Endothelial cell of umbilical vein (primary cell): ENCODE data around the gene APC2. TPM values are rescaled to one million over a fixed set of nuclear protein-coding genes. Genes with fewer than 3 reads are reported as not detected.

Source experiments
- BruUV-seq: library from RNA; stranded (reverse); fragments of 400-500 nt; replicated peaks from 2 replicates; lab custom pipeline; 2021; lab: Mats Ljungman, UMichigan
- CTCF ChIA-PET: fragments of 300-600, 350-600 bp; sonication (Branson Sonifier 250); formaldehyde crosslinking; loops from one replicate; lab custom pipeline; 2021; ENCODE audit warnings: antibody characterized with exemption, inconsistent platforms; lab: Charles Lee
- POLR2A ChIA-PET: fragments of 300-600, 350-600 bp; sonication (Branson Sonifier 250); formaldehyde crosslinking; loops from one replicate; lab custom pipeline; 2021; ENCODE audit warnings: antibody characterized with exemption, inconsistent platforms; lab: Charles Lee
- DNase-seq: peaks from one replicate; pipeline ENCODE4 v3.0.0-alpha.2; 2011; ENCODE audit warnings: low read depth, low spot score
- FAIRE-seq: peaks from 2 replicates; lab custom pipeline; 2011; peaks lifted over from hg19 to GRCh38; lab: Jason Lieb, UNC
- H2AFZ ChIP-seq: 2 replicates; pipeline ENCODE4 v1.6.0; 2012; ENCODE audit warnings: low read depth, low read length, control low read depth, inconsistent platforms
- H3K27ac ChIP-seq: 2 replicates; pipeline ENCODE4 v1.5.1; 2011; ENCODE audit warnings: low read depth, mild to moderate bottlenecking, control low read depth, low read length, moderate library complexity; ENCODE audit not compliant: insufficient read depth
- H3K27me3 ChIP-seq, 2 experiments: 2 replicates each; pipeline versions ENCODE4 v1.6.0 to v1.6.1; 2011; ENCODE audit warnings: low read length in 2 of 2, mixed read lengths in 1 of 2; ENCODE audit not compliant: control insufficient read depth in 2 of 2, insufficient read depth in 2 of 2
- H3K36me3 ChIP-seq, 2 experiments: 2 replicates in 1 of 2; 3 replicates in 1 of 2; pipeline ENCODE4 v1.5.1; 2011; ENCODE audit warnings: low read length in 2 of 2, mild to moderate bottlenecking in 1 of 2, moderate library complexity in 1 of 2; ENCODE audit not compliant: control insufficient read depth in 2 of 2, insufficient read depth in 2 of 2; ENCODE audit errors: extremely low read depth in 1 of 2
- H3K4me1 ChIP-seq: 3 replicates; pipeline ENCODE4 v1.5.1; 2011; ENCODE audit warnings: mild to moderate bottlenecking, low read length; ENCODE audit not compliant: control insufficient read depth, insufficient read depth; ENCODE audit errors: extremely low read depth
- H3K4me2 ChIP-seq: 2 replicates; pipeline ENCODE4 v1.6.1; 2011; ENCODE audit warnings: low read length, control low read depth, mixed read lengths; ENCODE audit not compliant: insufficient read depth
- H3K4me3 ChIP-seq, 3 experiments: fragments of 200-600 bp in 1 of 3; sonication (generic), shearing (Covaris generic) in 1 of 3; replicated peaks in 1 of 3; 2 replicates each; pipeline ENCODE4 v1.5.1; 2011 to 2016; ENCODE audit warnings: control low read depth in 3 of 3, low read length in 3 of 3, mild to moderate bottlenecking in 2 of 3, inconsistent platforms in 1 of 3, low read depth in 1 of 3, moderate library complexity in 1 of 3; ENCODE audit not compliant: insufficient read depth in 1 of 3
- H3K79me2 ChIP-seq: 2 replicates; pipeline ENCODE4 v1.6.0; 2012; ENCODE audit warnings: low read length, inconsistent platforms; ENCODE audit not compliant: control insufficient read depth, insufficient read depth
- H3K9ac ChIP-seq: replicated peaks from 2 replicates; pipeline ENCODE3; 2011; ENCODE audit warnings: low read length, control low read depth; ENCODE audit not compliant: insufficient read depth; ENCODE audit errors: extremely low read depth
- H3K9me1 ChIP-seq: replicated peaks from 3 replicates; pipeline ENCODE4 v1.6.0; 2011; ENCODE audit warnings: mild to moderate bottlenecking, low read length; ENCODE audit not compliant: control insufficient read depth, insufficient read depth; ENCODE audit errors: extremely low read depth
- H3K9me3 ChIP-seq: replicated peaks from 2 replicates; pipeline ENCODE4 v1.5.1; 2012; ENCODE audit warnings: low read length, inconsistent platforms; ENCODE audit not compliant: control insufficient read depth, insufficient read depth
- H4K20me1 ChIP-seq: replicated peaks from 2 replicates; pipeline ENCODE3; 2011; ENCODE audit warnings: mild to moderate bottlenecking, low read length; ENCODE audit not compliant: control insufficient read depth, insufficient read depth; ENCODE audit errors: extremely low read depth
- EZH2 ChIP-seq: IDR thresholded peaks from 2 replicates; pipeline ENCODE4 v1.6.1; 2012; ENCODE audit warnings: borderline replicate concordance, low read depth, mild to moderate bottlenecking, moderate library complexity, low read length, inconsistent platforms; ENCODE audit not compliant: severe bottlenecking
- FOS ChIP-seq: IDR thresholded peaks from 2 replicates; pipeline ENCODE4 v1.6.1; 2011; ENCODE audit warnings: mild to moderate bottlenecking, low read length, moderate library complexity, borderline replicate concordance; ENCODE audit not compliant: insufficient read depth
- GATA2 ChIP-seq: IDR thresholded peaks from 2 replicates; pipeline ENCODE4 v1.7.0; 2011; ENCODE audit warnings: low read depth, mild to moderate bottlenecking, moderate library complexity, mixed read lengths, low read length; ENCODE audit not compliant: insufficient read length, insufficient read depth
- JUN ChIP-seq: IDR thresholded peaks from 2 replicates; pipeline ENCODE4 v1.6.1; 2011; ENCODE audit warnings: borderline replicate concordance, low read depth; ENCODE audit not compliant: insufficient read length, insufficient read depth
- POLR2A ChIP-seq: IDR thresholded peaks from 2 replicates; pipeline ENCODE4 v1.6.1; 2012; ENCODE audit warnings: low read depth, mild to moderate bottlenecking, control low read depth, low read length
- POLR2AphosphoS5 ChIP-seq: IDR thresholded peaks from 2 replicates; pipeline ENCODE4 v1.6.1; 2012; ENCODE audit warnings: low read depth, mild to moderate bottlenecking, control low read depth, low read length, moderate library complexity; ENCODE audit not compliant: insufficient read depth
- dilution Hi-C: fragments of 300-500 bp; cut with MboI; formaldehyde crosslinking; loops from one replicate; pipeline ENCODE4 v1.15.0; 2019; ENCODE audit warnings: low sequenced_read_pairs; ENCODE audit not compliant: extremely low pct_ligation_motif_present
- intact Hi-C: fragments of 100-400 bp; cut with micrococcal nuclease; formaldehyde crosslinking; loops from one replicate; pipeline ENCODE4 v1.10.0; 2022
- polyA plus RNA-seq, 4 experiments: library from polyadenylated mRNA; depleted of rRNA in 3 of 4; stranded (reverse) in 3 of 4; unstranded in 1 of 4; fragments of >200 nt; gene quantifications; 2 replicates each; pipeline versions ENCODE4 v1.2.1 to v1.2.3, GENCODE V29; 2011 to 2012; ENCODE audit warnings: missing spikeins in 1 of 4
- total RNA-seq: library from RNA; stranded (reverse); gene quantifications from 2 replicates; pipeline ENCODE4 v1.2.3, GENCODE V29; 2021
- TF ChIP-seq, protein P1 (sequence below), 2 donors: IDR thresholded peaks; 1 replicate in 1 of 2; 2 replicates in 1 of 2; pipeline ENCODE4 v1.5.1; 2011; ENCODE audit warnings: low read length in 2 of 2, mild to moderate bottlenecking in 2 of 2, moderate library complexity in 2 of 2, control low read depth in 1 of 2, inconsistent platforms in 1 of 2, low read depth in 1 of 2; ENCODE audit not compliant: insufficient read depth in 1 of 2; ENCODE audit errors: extremely low read depth in 1 of 2
- TF ChIP-seq, protein P2 (sequence below): IDR thresholded peaks from 2 replicates; pipeline ENCODE4 v1.6.1; 2011; ENCODE audit not compliant: insufficient read depth, insufficient read length

The APC2 gene
- total and polyA plus RNA-seq, 2 donors (not counting 3 experiments of a cell fraction or from before 2014, with no cell fraction given), result 0.01 to 0.04 TPM

DNA sequence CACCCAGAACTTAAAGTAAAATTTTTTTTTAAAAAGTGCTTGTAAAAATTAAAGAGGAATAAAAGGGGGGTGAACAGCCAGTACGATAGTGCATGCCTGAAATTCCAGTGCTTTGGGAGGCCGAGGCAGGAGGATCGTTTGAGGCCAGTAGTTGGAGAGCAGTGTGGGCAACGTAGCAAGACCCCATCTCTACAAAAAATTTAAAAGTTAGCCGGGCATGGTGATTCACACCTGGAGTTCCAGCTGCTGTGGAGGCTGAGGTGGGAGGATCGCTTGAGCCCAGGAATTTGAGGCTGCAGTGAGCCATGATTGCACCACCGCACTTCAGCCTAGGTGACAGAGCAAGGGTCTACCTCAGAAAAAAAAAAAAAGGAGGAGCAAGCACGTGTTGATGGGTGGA, 55.1 kb downstream of the APC2 start:
- Histone ChIP-seq H3K9me3 (no peaks in the 10 kb centered on the region), H3K9ac (no peak overlapping the region), H4K20me1 (no peaks in the 10 kb centered on the region), H2AFZ (no peak overlapping the region), H3K9me1 (no peaks in the 10 kb centered on the region), H3K27ac (no peak overlapping the region), H3K4me3 (no peak overlapping the region), H3K4me1 (no peaks in the 10 kb centered on the region), H3K36me3 (no peaks in the 10 kb centered on the region), H3K4me2 (no peak overlapping the region), H3K79me2 (no peaks in the 10 kb centered on the region), H3K27me3 (peaks cover 4 to 5% of the 10 kb centered on the region in 2 experiments)
- ChIA-PET POLR2A (no interaction called here), CTCF (interaction anchor here (0.9 kb wide), 1 partner anchor 167 kb away, joined by 3 read pairs; no protein-coding TSS in a partner anchor)
- no peak for FAIRE-seq
- no peak for DNase-seq
- TF ChIP-seq EZH2 (no peak), JUN (no peak), GATA2 (no peak), POLR2AphosphoS5 (no peak), POLR2A (no peak), FOS (no peak)
- TF ChIP-seq, protein P1, sequence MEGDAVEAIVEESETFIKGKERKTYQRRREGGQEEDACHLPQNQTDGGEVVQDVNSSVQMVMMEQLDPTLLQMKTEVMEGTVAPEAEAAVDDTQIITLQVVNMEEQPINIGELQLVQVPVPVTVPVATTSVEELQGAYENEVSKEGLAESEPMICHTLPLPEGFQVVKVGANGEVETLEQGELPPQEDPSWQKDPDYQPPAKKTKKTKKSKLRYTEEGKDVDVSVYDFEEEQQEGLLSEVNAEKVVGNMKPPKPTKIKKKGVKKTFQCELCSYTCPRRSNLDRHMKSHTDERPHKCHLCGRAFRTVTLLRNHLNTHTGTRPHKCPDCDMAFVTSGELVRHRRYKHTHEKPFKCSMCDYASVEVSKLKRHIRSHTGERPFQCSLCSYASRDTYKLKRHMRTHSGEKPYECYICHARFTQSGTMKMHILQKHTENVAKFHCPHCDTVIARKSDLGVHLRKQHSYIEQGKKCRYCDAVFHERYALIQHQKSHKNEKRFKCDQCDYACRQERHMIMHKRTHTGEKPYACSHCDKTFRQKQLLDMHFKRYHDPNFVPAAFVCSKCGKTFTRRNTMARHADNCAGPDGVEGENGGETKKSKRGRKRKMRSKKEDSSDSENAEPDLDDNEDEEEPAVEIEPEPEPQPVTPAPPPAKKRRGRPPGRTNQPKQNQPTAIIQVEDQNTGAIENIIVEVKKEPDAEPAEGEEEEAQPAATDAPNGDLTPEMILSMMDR (IDR thresholded peaks at IDR 0.05; ENCODE audit: extremely low read depth in 1 of 2, insufficient read depth in 1 of 2, low read depth in 1 of 2, low read length in 2 of 2), result no peak
- TF ChIP-seq, protein P2, sequence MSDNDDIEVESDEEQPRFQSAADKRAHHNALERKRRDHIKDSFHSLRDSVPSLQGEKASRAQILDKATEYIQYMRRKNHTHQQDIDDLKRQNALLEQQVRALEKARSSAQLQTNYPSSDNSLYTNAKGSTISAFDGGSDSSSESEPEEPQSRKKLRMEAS, result no peak
- intact Hi-C loops (no loop called here), dilution Hi-C loops (no loop called here)
- no TSS peak for BruUV-seq
